ENCODE results near the gene SKIC2.
"Not testable (repeated sequence)": the region's sequence is repeated elsewhere in the genome, so short reads cannot be mapped to it uniquely, and the experiment has no call there.

SKIC2 gene

DNA sequence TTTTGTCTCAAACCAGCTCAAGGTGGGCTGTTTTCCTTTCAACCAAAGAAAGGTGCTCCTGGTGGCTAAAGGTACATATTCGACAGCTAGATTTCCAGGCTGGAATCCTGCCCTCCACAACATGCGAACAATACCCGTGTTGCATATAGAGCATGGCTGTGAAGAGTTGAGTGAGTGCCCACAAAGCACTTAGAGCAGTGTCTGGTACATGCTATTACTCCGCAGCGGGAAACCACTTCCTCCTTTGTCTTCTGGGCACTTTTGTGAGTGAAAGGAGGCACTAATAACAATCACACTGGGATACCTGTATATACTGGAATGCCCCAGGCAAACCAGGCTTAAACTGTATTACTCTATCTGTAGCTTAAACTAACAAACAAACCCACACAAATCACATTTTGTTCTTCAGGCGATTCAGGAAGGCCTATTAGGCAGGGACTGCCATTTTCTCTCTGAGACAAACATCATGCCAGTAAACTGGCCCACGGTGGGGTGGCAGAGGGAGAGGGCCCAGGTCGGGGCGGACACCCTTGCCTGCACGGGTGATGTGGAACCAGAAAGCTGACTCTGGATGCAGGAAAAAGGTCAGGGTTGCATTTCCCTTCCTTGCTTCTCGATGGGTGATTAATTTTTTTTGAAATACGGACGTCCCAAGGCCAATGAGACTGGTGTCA, 46.0 kb downstream of the SKIC2 start:
- DNase-seq (ENCODE audit: low read depth), result not testable (repeated sequence)

GRCh38 chr6:32005538-32005880, 46.5 kb downstream of the SKIC2 start:
- DNase-seq (ENCODE audit: low read depth), result not testable (repeated sequence)

- DNase-seq (ENCODE audit: low read depth), result not testable (repeated sequence)
These were observed 47.1 kb downstream of the SKIC2 start for GRCh38 chr6:32005991-32006529.

DNA sequence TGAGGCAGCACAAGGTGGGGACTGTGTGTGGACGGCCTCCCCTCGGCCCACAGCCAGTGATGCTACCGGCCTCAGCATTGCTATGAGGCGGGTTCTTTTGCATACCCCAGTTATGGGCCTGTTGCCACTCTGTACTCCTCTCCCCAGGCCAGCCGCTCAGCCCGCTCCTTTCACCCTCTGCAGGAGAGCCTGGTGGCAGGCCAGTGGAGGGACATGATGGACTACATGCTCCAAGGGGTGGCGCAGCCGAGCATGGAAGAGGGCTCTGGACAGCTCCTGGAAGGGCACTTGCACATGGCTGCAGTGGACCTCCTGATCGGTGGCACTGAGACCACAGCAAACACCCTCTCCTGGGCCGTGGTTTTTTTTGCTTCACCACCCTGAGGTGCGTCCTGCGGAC, 48.1 kb downstream of the SKIC2 start:
- DNase-seq (ENCODE audit: low read depth), result not testable (repeated sequence)

GRCh38 chr6:32008037-32008436, 49.1 kb downstream of the SKIC2 start:
- DNase-seq (ENCODE audit: low read depth), result not testable (repeated sequence)

- DNase-seq (ENCODE audit: low read depth), result not testable (repeated sequence)
These were observed 49.6 kb downstream of the SKIC2 start for GRCh38 chr6:32008616-32009015.

DNA sequence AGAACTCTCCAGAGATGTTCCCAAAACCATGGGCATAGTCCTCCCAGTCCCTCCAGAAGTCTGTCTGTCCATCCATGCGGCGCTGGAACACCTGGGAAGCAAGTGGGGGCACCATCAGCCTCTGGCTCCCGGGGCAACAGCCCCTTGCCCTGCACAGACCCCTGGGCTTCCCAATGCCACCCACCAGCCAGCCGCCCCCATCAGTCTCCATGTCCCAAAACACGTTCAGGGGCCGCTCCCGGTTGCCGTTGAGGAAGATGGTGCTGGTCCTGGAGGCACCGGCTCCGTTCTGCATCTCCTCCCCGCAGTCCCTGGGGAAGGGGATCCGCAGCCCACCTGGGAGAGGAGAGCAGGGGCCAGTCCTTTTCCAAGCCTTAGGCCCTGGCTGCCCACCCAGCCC, 50.6 kb downstream of the SKIC2 start:
- DNase-seq (ENCODE audit: low read depth), result not testable (repeated sequence)

- DNase-seq (ENCODE audit: low read depth), result not testable (repeated sequence)
These were observed 52.0 kb downstream of the SKIC2 start for GRCh38 chr6:32010856-32011530.

GRCh38 chr6:32012941-32013617, 54.1 kb downstream of the SKIC2 start:
- DNase-seq (ENCODE audit: low read depth), result not testable (repeated sequence)

- DNase-seq (ENCODE audit: low read depth), result not testable (repeated sequence)
These were observed 54.8 kb downstream of the SKIC2 start for GRCh38 chr6:32013738-32014137.

GRCh38 chr6:32014547-32014946, 55.6 kb downstream of the SKIC2 start, which contains the start of gene C4B:
Gene C4B, plus strand, starts transcription at chr6:32014795. Its CDS starts 51 bp downstream, at chr6:32014846.
- DNase-seq (ENCODE audit: low read depth), result not testable (repeated sequence)

Measured in activated T-cell treated with anti-CD3 and anti-CD28 coated beads for 24 hours (primary cell).